ENCODE data around the gene RENBP. TPM values are rescaled to one million over a fixed set of nuclear protein-coding genes. Genes with fewer than 3 reads are reported as not detected.

RENBP gene
- total RNA-seq, 2 experiments from 2014 or later = 2.8 to 6.2 TPM

DNA sequence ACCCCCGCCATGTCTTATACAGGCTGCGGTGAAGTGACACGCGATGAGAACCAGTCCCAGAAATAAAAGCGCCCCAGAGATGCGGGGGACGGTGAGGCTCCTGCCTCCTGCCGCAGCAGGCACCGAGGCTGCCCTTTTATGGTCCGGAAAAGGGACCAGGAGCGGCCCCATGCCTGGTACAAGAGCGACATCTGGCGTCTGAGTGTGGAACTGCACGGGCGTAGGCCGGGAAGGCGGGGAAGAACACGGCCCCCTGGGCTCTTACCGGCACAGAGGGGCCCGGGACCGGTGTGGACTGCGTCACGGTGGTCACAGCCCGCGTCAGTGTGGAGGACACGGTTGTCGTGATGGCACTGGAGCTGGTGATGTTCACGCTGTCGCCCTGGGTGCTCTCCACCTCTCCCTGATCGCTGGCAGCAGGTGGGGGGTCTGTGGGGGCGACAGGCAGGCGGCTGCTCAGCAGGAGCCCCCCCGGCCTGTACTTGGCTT, 8.9 kb upstream of the RENBP start:
- BruUV-seq (replicated peaks) = no TSS peak
- no peaks in the 10 kb centered on the region for H4K20me1 ChIP-seq (ENCODE audit: insufficient read depth, low read length)
- no peaks in the 10 kb centered on the region for H3K9me3 ChIP-seq (ENCODE audit: low read length)
- TF ChIP-seq EZH2phosphoT487 (IDR thresholded peaks at IDR 0.05; ENCODE audit: borderline replicate concordance, low read depth, low read length) = no peak
- TF ChIP-seq, protein P1, sequence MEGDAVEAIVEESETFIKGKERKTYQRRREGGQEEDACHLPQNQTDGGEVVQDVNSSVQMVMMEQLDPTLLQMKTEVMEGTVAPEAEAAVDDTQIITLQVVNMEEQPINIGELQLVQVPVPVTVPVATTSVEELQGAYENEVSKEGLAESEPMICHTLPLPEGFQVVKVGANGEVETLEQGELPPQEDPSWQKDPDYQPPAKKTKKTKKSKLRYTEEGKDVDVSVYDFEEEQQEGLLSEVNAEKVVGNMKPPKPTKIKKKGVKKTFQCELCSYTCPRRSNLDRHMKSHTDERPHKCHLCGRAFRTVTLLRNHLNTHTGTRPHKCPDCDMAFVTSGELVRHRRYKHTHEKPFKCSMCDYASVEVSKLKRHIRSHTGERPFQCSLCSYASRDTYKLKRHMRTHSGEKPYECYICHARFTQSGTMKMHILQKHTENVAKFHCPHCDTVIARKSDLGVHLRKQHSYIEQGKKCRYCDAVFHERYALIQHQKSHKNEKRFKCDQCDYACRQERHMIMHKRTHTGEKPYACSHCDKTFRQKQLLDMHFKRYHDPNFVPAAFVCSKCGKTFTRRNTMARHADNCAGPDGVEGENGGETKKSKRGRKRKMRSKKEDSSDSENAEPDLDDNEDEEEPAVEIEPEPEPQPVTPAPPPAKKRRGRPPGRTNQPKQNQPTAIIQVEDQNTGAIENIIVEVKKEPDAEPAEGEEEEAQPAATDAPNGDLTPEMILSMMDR (conservative IDR thresholded peaks at IDR 0.05; ENCODE audit: low read length) = peak; percentile 81
- no peak overlapping the region for H3K27ac ChIP-seq (ENCODE audit: low read depth, low read length, poor library complexity, severe bottlenecking)
- no peak overlapping the region for H3K4me2 ChIP-seq (ENCODE audit: low read length)
- intact Hi-C loops (cut with micrococcal nuclease; ENCODE audit: unreplicated experiment) = no loop called here
- H3K4me1 ChIP-seq (ENCODE audit: insufficient read depth, low read length, poor library complexity, severe bottlenecking) = no peaks in the 10 kb centered on the region
- CTCF ChIA-PET (ENCODE audit: unreplicated experiment) = interaction anchor here (1.5 kb wide), 1 partner anchor 14 kb away, joined by 3 read pairs; no protein-coding TSS in a partner anchor
- H2AFZ ChIP-seq (ENCODE audit: low read length) = no peak overlapping the region
- POLR2A ChIA-PET = no interaction called here
- peak; percentile 54 for DNase-seq (ENCODE audit: low spot score)
- no peak overlapping the region for H3K4me3 ChIP-seq (ENCODE audit: low read depth, low read length, poor library complexity, severe bottlenecking)
- no peaks in the 10 kb centered on the region for H3K9me2 ChIP-seq (ENCODE audit: insufficient read depth, low read length)
- no peaks in the 10 kb centered on the region for H3K79me2 ChIP-seq (ENCODE audit: insufficient read depth, low read depth, low read length)
- H3K36me3 ChIP-seq (ENCODE audit: insufficient read depth, low read length) = peaks cover 96% of the 10 kb centered on the region

DNA sequence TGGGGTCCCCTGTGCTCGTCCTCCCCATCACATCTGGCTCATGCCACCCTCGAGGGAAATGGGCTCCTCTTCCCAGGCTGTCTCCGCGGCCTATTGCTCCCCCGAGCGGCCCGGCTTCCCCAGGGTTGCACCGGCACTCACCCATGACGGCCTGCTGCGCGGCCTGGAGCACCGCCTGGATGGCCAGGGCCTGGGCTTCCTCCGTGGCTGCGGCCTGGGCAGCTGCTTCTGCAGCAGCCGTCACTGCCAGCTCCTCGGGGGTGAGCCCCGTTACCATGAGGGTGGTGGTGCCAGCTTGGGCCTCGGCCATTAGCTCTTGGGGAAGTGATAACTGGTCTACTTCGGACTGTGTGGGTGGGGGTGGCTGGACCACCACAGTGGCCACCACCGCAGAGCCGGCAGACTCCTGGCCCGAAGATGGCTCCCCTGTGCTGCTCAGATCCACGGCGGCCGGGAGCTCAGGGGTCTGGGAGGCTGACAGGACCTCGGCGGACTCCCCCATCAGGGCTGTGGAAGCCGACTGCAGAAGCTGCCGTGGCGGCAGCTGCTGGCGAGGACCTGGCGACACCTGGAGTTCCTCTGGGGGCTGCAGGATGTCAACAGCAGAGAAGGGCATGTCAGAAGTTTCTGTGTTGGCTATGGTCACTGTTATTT, 8.1 kb upstream of the RENBP start:
- H3K4me2 ChIP-seq (ENCODE audit: low read length) = no peak overlapping the region
- DNase-seq (ENCODE audit: low spot score) = no peak
- H4K20me1 ChIP-seq (ENCODE audit: insufficient read depth, low read length) = no peaks in the 10 kb centered on the region
- H3K36me3 ChIP-seq (ENCODE audit: insufficient read depth, low read length) = peaks cover 96% of the 10 kb centered on the region
- no peak overlapping the region for H3K4me3 ChIP-seq (ENCODE audit: low read depth, low read length, poor library complexity, severe bottlenecking)
- no peaks in the 10 kb centered on the region for H3K9me3 ChIP-seq (ENCODE audit: low read length)
- H3K9me2 ChIP-seq (ENCODE audit: insufficient read depth, low read length) = no peaks in the 10 kb centered on the region
- TF ChIP-seq, protein P1 (conservative IDR thresholded peaks at IDR 0.05; ENCODE audit: low read length) = no peak
- no peak for TF ChIP-seq EZH2phosphoT487 (IDR thresholded peaks at IDR 0.05; ENCODE audit: borderline replicate concordance, low read depth, low read length)
- intact Hi-C loops (cut with micrococcal nuclease; ENCODE audit: unreplicated experiment) = loop anchor here (1.0 kb wide), 1 partner anchor 28 kb away; no protein-coding TSS in a partner anchor
- no peak overlapping the region for H3K27ac ChIP-seq (ENCODE audit: low read depth, low read length, poor library complexity, severe bottlenecking)
- no TSS peak for BruUV-seq (replicated peaks)
- ChIA-PET CTCF (ENCODE audit: unreplicated experiment) (interaction anchor here (1.5 kb wide), 1 partner anchor 14 kb away, joined by 3 read pairs; no protein-coding TSS in a partner anchor), POLR2A (no interaction called here)
- H2AFZ ChIP-seq (ENCODE audit: low read length) = no peak overlapping the region
- no peaks in the 10 kb centered on the region for H3K79me2 ChIP-seq (ENCODE audit: insufficient read depth, low read depth, low read length)
- no peaks in the 10 kb centered on the region for H3K4me1 ChIP-seq (ENCODE audit: insufficient read depth, low read length, poor library complexity, severe bottlenecking)
